ENCODE data around the gene G6PC3.

The G6PC3 gene

DNA sequence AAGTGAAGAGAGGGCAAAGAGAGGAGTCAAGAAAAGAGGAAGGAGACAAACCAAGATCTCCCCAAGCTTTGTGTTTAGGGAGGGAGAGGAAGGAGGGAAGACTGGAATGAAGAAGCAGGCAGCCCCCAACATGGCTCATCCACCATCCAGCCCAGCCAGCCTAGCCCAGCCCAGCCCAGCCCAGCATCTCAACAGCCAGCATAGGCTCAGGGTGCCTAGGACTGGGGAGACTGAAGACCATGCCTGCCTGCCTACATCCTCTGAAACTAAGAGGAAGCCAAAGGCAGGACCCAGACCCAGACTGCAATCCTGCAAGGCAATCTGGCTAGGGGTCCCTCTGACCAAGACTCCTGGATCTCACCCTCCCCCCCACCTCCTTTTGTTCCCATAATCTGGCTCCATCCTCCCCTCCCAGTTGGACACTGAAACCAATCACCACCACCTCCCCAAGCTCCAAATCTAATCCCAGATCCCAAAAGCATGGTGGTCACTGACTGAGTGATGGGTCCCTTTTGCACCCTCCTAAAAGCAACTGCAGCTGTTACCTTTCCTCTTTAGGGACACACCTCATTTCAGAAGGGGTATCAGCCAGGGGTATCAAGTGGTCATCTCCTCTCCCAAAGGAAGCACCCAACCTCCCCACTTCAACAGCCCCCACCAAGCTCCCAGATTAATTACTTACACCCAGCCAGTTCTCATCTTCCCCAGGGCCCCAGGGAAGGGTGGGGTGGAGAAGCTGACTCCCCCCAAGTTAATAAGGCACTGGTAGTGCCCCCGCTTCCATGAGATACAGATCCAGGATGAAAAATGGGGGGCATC, 51.7 kb downstream of the G6PC3 start:
- DNase-seq (ENCODE audit: low read depth), result no peak

DNA sequence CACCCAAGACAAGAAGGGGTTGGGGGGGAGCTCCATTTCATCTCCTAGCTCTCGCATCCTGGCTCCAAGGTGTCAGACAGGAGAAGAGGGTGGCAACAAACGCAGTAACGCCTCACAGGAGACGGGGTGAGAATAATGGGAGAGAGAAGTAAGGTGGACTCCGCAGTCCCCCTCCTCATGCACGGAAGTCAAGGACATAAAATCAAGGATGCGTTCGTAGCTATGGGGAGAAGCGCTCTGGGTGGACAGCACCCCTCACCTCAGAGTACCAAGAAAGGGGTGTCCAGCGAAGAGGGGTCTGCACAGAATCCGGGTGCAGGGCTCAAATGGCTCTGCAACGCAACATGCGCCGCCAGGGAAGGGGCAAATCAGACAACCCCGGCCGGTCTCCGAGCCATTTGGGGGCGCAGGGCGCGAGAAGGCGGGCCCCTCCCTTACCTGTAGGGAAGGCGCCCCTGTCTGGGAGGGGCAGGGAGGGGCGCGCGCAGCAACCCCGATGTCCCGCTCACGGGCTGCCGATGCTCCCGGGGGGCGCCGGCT, 52.4 kb downstream of the G6PC3 start:
- no peak for DNase-seq (ENCODE audit: low read depth)

DNA sequence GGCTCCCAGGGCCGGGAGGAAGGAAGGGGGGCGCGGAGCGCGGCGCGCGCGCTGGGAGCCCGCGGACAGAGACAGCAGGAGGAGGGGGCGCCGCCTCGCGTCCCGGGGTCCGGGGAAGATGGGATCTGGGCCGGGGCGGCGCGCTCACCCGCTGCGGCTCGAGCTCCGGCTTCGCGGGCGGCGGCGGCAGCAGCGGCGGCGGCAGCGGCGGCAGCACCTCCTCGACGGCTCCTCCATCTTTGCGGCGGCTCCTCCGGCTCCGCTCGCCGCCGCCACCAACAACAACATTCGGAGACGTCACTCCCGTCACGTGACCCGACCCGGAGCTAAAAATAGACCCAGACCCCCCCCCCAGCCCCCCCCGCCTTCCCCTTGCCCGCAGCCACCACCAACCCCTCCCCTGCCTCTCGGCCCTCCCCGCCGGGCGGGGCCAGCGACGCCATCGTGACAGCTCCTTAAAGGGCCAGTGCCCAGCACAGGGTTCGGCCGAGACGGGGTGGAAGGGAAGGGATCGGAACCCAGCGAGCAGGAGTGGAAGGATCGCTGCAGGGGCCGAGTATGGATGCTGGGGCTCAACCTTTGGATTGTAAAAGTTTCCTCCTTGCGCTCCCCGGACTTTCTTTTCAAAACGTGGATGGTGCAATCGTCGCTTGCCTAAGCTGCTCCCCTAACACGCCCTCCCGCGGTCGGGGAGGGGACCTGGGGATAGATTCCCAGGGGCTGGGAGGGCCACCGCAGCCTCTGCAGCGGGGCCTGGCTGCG, 53.0 kb downstream of the G6PC3 start, which contains the start of gene HDAC5:
Gene HDAC5, minus strand, starts transcription at position 286 of the 762 bp plus-strand sequence. CDS start 6,126 bp downstream, outside the sequence.
- DNase-seq (ENCODE audit: low read depth), result peak; percentile 96

DNA sequence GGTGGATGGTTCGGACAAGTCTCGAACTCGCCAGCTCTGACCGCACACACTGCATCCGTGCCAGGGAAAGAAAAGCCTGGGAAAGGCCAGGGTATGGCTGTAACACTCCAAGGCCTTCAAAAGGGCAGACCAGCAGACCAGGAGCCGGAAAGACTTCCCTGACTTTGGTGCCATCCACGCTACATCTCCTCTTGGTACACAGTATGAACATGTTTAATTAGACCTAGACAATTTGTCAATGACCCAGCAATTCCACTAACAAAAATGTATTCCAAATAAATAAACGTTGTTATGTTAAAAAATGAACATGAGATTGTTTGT, 53.5 kb downstream of the G6PC3 start:
- no peak for DNase-seq (ENCODE audit: low read depth)
